Hepatocyte (in vitro differentiated cells): ENCODE data around the gene MGST3.

ENCODE experiments used
- EZH2 ChIP-seq: fragments of 200-600 bp; sonication (generic); IDR thresholded peaks from 2 replicates; pipeline ENCODE4 v1.6.1; 2016; ENCODE audit warnings: antibody characterized with exemption, mild to moderate bottlenecking, borderline replicate concordance
- EZH2phosphoT487 ChIP-seq: fragments of 200-600 bp; sonication (generic); IDR thresholded peaks from one replicate; pipeline ENCODE4 v1.6.1; 2018; ENCODE audit warnings: antibody characterized with exemption, mild to moderate bottlenecking, low read depth, moderate library complexity; ENCODE audit not compliant: unreplicated experiment, severe bottlenecking
- TF ChIP-seq, protein P1 (sequence below): fragments of 200-600 bp; sonication (generic); IDR thresholded peaks from 2 replicates; pipeline ENCODE4 v1.5.1; 2016; ENCODE audit warnings: antibody characterized with exemption, mild to moderate bottlenecking; ENCODE audit not compliant: poor library complexity

DNA sequence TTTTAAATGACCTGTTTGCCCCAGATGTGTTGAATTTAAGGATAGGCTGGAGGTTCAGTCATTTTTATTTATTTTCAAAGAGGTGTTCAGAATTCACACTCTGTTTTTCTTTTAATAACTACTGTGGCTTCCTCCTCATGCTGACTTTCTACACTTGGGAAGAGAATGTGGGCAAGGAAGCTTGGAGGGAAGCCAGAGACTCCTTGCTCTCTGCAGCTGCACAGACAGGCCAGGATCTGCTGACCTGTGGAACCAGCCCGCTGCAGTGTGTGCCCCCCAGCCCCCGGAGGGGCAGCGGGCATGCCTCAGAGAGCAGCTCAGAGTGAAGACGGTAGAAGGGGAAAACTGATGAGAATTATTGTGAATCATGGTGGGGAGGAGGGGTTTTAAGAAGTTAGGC lies 16.9 kb downstream of the MGST3 start:
- no peak for TF ChIP-seq EZH2
- TF ChIP-seq EZH2phosphoT487, result no peak
- TF ChIP-seq, protein P1, sequence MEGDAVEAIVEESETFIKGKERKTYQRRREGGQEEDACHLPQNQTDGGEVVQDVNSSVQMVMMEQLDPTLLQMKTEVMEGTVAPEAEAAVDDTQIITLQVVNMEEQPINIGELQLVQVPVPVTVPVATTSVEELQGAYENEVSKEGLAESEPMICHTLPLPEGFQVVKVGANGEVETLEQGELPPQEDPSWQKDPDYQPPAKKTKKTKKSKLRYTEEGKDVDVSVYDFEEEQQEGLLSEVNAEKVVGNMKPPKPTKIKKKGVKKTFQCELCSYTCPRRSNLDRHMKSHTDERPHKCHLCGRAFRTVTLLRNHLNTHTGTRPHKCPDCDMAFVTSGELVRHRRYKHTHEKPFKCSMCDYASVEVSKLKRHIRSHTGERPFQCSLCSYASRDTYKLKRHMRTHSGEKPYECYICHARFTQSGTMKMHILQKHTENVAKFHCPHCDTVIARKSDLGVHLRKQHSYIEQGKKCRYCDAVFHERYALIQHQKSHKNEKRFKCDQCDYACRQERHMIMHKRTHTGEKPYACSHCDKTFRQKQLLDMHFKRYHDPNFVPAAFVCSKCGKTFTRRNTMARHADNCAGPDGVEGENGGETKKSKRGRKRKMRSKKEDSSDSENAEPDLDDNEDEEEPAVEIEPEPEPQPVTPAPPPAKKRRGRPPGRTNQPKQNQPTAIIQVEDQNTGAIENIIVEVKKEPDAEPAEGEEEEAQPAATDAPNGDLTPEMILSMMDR, result no peak
